Measurements from ENCODE around the gene LMNB1. TPM values are rescaled to one million over a fixed set of nuclear protein-coding genes. Genes with fewer than 3 reads are reported as not detected.
"Not testable (repeated sequence)": the region's sequence is repeated elsewhere in the genome, so short reads cannot be mapped to it uniquely, and the experiment has no call there.

The LMNB1 gene
- total RNA-seq, 1 experiment from 2014 or later: 207 TPM

GRCh38 chr5:126819253-126819652, 42.3 kb downstream of the LMNB1 start:
- DNase-seq (ENCODE audit: low read depth): no peak

GRCh38 chr5:126826619-126827215, 49.8 kb downstream of the LMNB1 start:
- no peak for DNase-seq (ENCODE audit: low read depth)

GRCh38 chr5:126829098-126829497, 52.2 kb downstream of the LMNB1 start:
- no peak for DNase-seq (ENCODE audit: low read depth)

- DNase-seq (ENCODE audit: low read depth): no peak
Measured at GRCh38 chr5:126830061-126830460, 53.1 kb downstream of the LMNB1 start.

- DNase-seq (ENCODE audit: low read depth): no peak
Measured at GRCh38 chr5:126831156-126831555, 54.2 kb downstream of the LMNB1 start.

- no peak for DNase-seq (ENCODE audit: low read depth)
Measured at GRCh38 chr5:126836778-126837177, 59.8 kb downstream of the LMNB1 start.

GRCh38 chr5:126837242-126837641, 60.3 kb downstream of the LMNB1 start:
- no peak for DNase-seq (ENCODE audit: low read depth)

- no peak for DNase-seq (ENCODE audit: low read depth)
Measured at GRCh38 chr5:126837906-126838539, 61.1 kb downstream of the LMNB1 start.

GRCh38 chr5:126839407-126839806, 62.5 kb downstream of the LMNB1 start:
- not testable (repeated sequence) for DNase-seq (ENCODE audit: low read depth)

GRCh38 chr5:126843375-126843774, 66.4 kb downstream of the LMNB1 start:
- DNase-seq (ENCODE audit: low read depth): not testable (repeated sequence)

GRCh38 chr5:126845470-126846070, 68.6 kb downstream of the LMNB1 start:
- not testable (repeated sequence) for DNase-seq (ENCODE audit: low read depth)

- DNase-seq (ENCODE audit: low read depth): no peak
Measured at GRCh38 chr5:126846344-126846743, 69.4 kb downstream of the LMNB1 start.

- no peak for DNase-seq (ENCODE audit: low read depth)
Measured at GRCh38 chr5:126846744-126847455, 70.0 kb downstream of the LMNB1 start.

- no peak for DNase-seq (ENCODE audit: low read depth)
Measured at GRCh38 chr5:126847456-126847820, 70.5 kb downstream of the LMNB1 start.

- no peak for DNase-seq (ENCODE audit: low read depth)
Measured at GRCh38 chr5:126847826-126848251, 70.9 kb downstream of the LMNB1 start.

- no peak for DNase-seq (ENCODE audit: low read depth)
Measured at GRCh38 chr5:126848253-126848652, 71.3 kb downstream of the LMNB1 start.

GRCh38 chr5:126849101-126849678, 72.3 kb downstream of the LMNB1 start:
- no peak for DNase-seq (ENCODE audit: low read depth)

GRCh38 chr5:126851501-126852011, 74.6 kb downstream of the LMNB1 start:
- no peak for DNase-seq (ENCODE audit: low read depth)

GRCh38 chr5:126852091-126852571, 75.2 kb downstream of the LMNB1 start:
- DNase-seq (ENCODE audit: low read depth): no peak

- DNase-seq (ENCODE audit: low read depth): no peak
Measured at GRCh38 chr5:126852841-126853271, 75.9 kb downstream of the LMNB1 start.

- not testable (repeated sequence) for DNase-seq (ENCODE audit: low read depth)
Measured at GRCh38 chr5:126853541-126854307, 76.8 kb downstream of the LMNB1 start.

All from Daoy (cell line).